ENCODE measurements around the gene DPEP3. TPM values are rescaled to one million over a fixed set of nuclear protein-coding genes. Genes with fewer than 3 reads are reported as not detected.

DPEP3 gene
- total RNA-seq (2022; extraction: Qiagen RNA extraction) = not detected in 5 replicates

GRCh38 chr16:67979955-67980678 is at the start of gene DPEP3:
TSS of gene DPEP3 (minus strand) at chr16:67980499. CDS start at chr16:67980380, 119 bp downstream.

GRCh38 chr16:68022728-68023537 is 42.6 kb upstream of the DPEP3 start, which contains the start of the genes DDX28 and DUS2:
TSS of gene DDX28 (minus strand) at chr16:68023232. CDS start at chr16:68023202, 30 bp downstream.
TSS of gene DUS2 (plus strand) at chr16:68023284. CDS start at chr16:68038024, 14,740 bp downstream.

GRCh38 chr16:68015681-68016080 is 35.4 kb upstream of the DPEP3 start, which contains the start of gene DPEP2NB:
TSS of gene DPEP2NB (minus strand) at chr16:68015911. CDS start at chr16:68015770, 141 bp downstream.

GRCh38 chr16:67998779-67999688 is 18.7 kb upstream of the DPEP3 start, which contains the start of gene DPEP2:
TSS of gene DPEP2 (minus strand) at chr16:67999484. CDS start at chr16:67993212, 6,272 bp downstream.

GRCh38 chr16:67968400-67969253 is 11.7 kb downstream of the DPEP3 start, which contains the start of gene SLC12A4:
TSS of gene SLC12A4 (minus strand) at chr16:67968637. CDS start at chr16:67968553, 84 bp downstream.

GRCh38 chr16:67943619-67944504 is 36.4 kb downstream of the DPEP3 start, which contains the start of gene LCAT:
TSS of gene LCAT (minus strand) at chr16:67944120. CDS start at chr16:67944101, 19 bp downstream.

GRCh38 chr16:67936124-67936879 is 44.0 kb downstream of the DPEP3 start, which contains the start of gene PSMB10:
TSS of gene PSMB10 (minus strand) at chr16:67936850. CDS start at chr16:67936749, 101 bp downstream.

GRCh38 chr16:67931712-67932461 is 48.4 kb downstream of the DPEP3 start, which contains the start of gene CTRL:
TSS of gene CTRL (minus strand) at chr16:67931862. CDS start at chr16:67931852, 10 bp downstream.

Other genes with a start within 250 kb of the DPEP3 start
- 8.0 to 9.6 TPM (median 8.5 TPM) in 5 replicates for gene RANBP10, start 173.9 kb downstream of the DPEP3 start, total RNA-seq (2022; extraction: Qiagen RNA extraction)
- gene TSNAXIP1, start 173.6 kb downstream of the DPEP3 start, total RNA-seq (2022; extraction: Qiagen RNA extraction) = 0.39 to 0.64 TPM (median 0.47 TPM) in 5 replicates
- gene THAP11, start 138.2 kb downstream of the DPEP3 start, total RNA-seq (2022; extraction: Qiagen RNA extraction) = 24.3 to 41.1 TPM (median 39.8 TPM) in 5 replicates
- 226 to 277 TPM (median 235 TPM) in 5 replicates for gene NUTF2, start 133.6 kb downstream of the DPEP3 start, total RNA-seq (2022; extraction: Qiagen RNA extraction)
- 23.7 to 32.7 TPM (median 28.6 TPM) in 5 replicates for gene CENPT, start 132.8 kb downstream of the DPEP3 start, total RNA-seq (2022; extraction: Qiagen RNA extraction)
- gene EDC4, start 107.4 kb downstream of the DPEP3 start, total RNA-seq (2022; extraction: Qiagen RNA extraction) = 53.8 to 72.4 TPM (median 64.2 TPM) in 5 replicates
- gene NRN1L, start 95.6 kb downstream of the DPEP3 start, total RNA-seq (2022; extraction: Qiagen RNA extraction) = 0.29 TPM in 1 of 5 replicates, not detected in the others
- gene PSKH1, start 87.2 kb downstream of the DPEP3 start, total RNA-seq (2022; extraction: Qiagen RNA extraction) = 11.1 to 17.4 TPM (median 14.4 TPM) in 5 replicates
- gene CTRL, start 48.6 kb downstream of the DPEP3 start, total RNA-seq (2022; extraction: Qiagen RNA extraction) = 1.3 to 1.9 TPM (median 1.4 TPM) in 5 replicates
- 40.2 to 55.7 TPM (median 49.8 TPM) in 5 replicates for gene PSMB10, start 43.6 kb downstream of the DPEP3 start, total RNA-seq (2022; extraction: Qiagen RNA extraction)
- gene LCAT, start 36.4 kb downstream of the DPEP3 start, total RNA-seq (2022; extraction: Qiagen RNA extraction) = 8.6 to 15.1 TPM (median 13.1 TPM) in 5 replicates
- gene SLC12A4, start 11.9 kb downstream of the DPEP3 start, total RNA-seq (2022; extraction: Qiagen RNA extraction) = 23.7 to 39.8 TPM (median 34.1 TPM) in 5 replicates
- gene DPEP2, start 19.0 kb upstream of the DPEP3 start, total RNA-seq (2022; extraction: Qiagen RNA extraction) = not detected in 5 replicates
- gene DPEP2NB, start 35.4 kb upstream of the DPEP3 start, total RNA-seq (2022; extraction: Qiagen RNA extraction) = not detected in 5 replicates
- gene DDX28, start 42.7 kb upstream of the DPEP3 start, total RNA-seq (2022; extraction: Qiagen RNA extraction) = 17.7 to 20.1 TPM (median 20.0 TPM) in 5 replicates
- gene DUS2, start 42.8 kb upstream of the DPEP3 start, total RNA-seq (2022; extraction: Qiagen RNA extraction) = 14.5 to 17.1 TPM (median 16.6 TPM) in 5 replicates
- 12.3 to 15.2 TPM (median 14.4 TPM) in 5 replicates for gene NFATC3, start 104.9 kb upstream of the DPEP3 start, total RNA-seq (2022; extraction: Qiagen RNA extraction)

Measured in A549 treated with Mapracorat at 1 μM for 4 hours (cell line).